GM12878 (cell line): ENCODE measurements around the gene OMG. TPM values are rescaled to one million over a fixed set of nuclear protein-coding genes. Genes with fewer than 3 reads are reported as not detected.

ENCODE experiments used
- ATAC-seq: fragments of 200-7000 bp; cut with Tn5 transposase; 3 replicates; pipeline ENCODE4 v1.9.1; 2020; ENCODE audit warnings: mild to moderate bottlenecking, moderate library complexity
- BruUV-seq: library from RNA; stranded (reverse); fragments of 400-500 nt; replicated peaks from 2 replicates; lab custom pipeline; 2021; lab: Mats Ljungman, UMichigan
- CTCF ChIA-PET: fragments of 300-600 bp; sonication (Branson Sonifier 250); formaldehyde crosslinking; extraction: SDS; loops from one replicate; lab custom pipeline; 2021; ENCODE audit warnings: inconsistent platforms; lab: Yijun Ruan, JAX
- POLR2A ChIA-PET: fragments of 350-600 bp; formaldehyde crosslinking; extraction: SDS; loops from one replicate; lab custom pipeline; 2021; ENCODE audit warnings: inconsistent platforms; lab: Charles Lee
- RAD21 ChIA-PET: fragments of 300-600 bp; sonication (Branson Sonifier 250); formaldehyde crosslinking; loops from one replicate; lab custom pipeline; 2023; ENCODE audit warnings: antibody characterized with exemption; ENCODE audit not compliant: unreplicated experiment; lab: Charles Lee
- SMC1A ChIA-PET: fragments of 300-600 bp; sonication (Branson Sonifier 250); formaldehyde crosslinking; loops from one replicate; lab custom pipeline; 2023; ENCODE audit not compliant: unreplicated experiment, uncharacterized antibody; lab: Charles Lee
- DNase-seq: peaks from one replicate; pipeline ENCODE4 v3.0.0-alpha.2; 2011; ENCODE audit warnings: low read depth, low spot score
- FAIRE-seq: peaks from 3 replicates; lab custom pipeline; 2011; peaks lifted over from hg19 to GRCh38; lab: Jason Lieb, UNC
- H2AFZ ChIP-seq: 2 replicates; pipeline ENCODE4 v1.6.0; 2011; ENCODE audit warnings: low read depth, low read length, control low read depth; ENCODE audit not compliant: control insufficient read depth
- H3K27ac ChIP-seq: 2 replicates; pipeline ENCODE4 v1.5.1; 2011; ENCODE audit warnings: control low read depth; ENCODE audit not compliant: control insufficient read depth, insufficient read depth
- H3K27me3 ChIP-seq, 2 experiments: replicated peaks in 1 of 2; 2 replicates each; pipeline versions ENCODE4 v1.6.0 to v1.6.1; 2011; ENCODE audit warnings: low read length in 1 of 2; ENCODE audit not compliant: control insufficient read depth in 2 of 2, insufficient read depth in 2 of 2
- H3K36me3 ChIP-seq, 2 experiments: 2 replicates each; pipeline ENCODE4 v1.5.1; 2011; ENCODE audit warnings: low read length in 1 of 2; ENCODE audit not compliant: control insufficient read depth in 2 of 2, insufficient read depth in 2 of 2
- H3K4me1 ChIP-seq: 2 replicates; pipeline ENCODE4 v1.6.1; 2011; ENCODE audit warnings: mild to moderate bottlenecking, low read length, moderate library complexity, mixed read lengths; ENCODE audit not compliant: control insufficient read depth, insufficient read depth
- H3K4me2 ChIP-seq: 2 replicates; pipeline ENCODE4 v1.6.0; 2011; ENCODE audit warnings: control low read depth; ENCODE audit not compliant: control insufficient read depth, insufficient read depth
- H3K4me3 ChIP-seq: fragments of 200-600 bp; sonication (generic); 2 replicates; pipeline ENCODE4 v1.5.1; 2016
- H3K79me2 ChIP-seq: 2 replicates; pipeline ENCODE4 v1.6.0; 2011; ENCODE audit warnings: low read length; ENCODE audit not compliant: control insufficient read depth, insufficient read depth
- H3K9ac ChIP-seq: 2 replicates; pipeline ENCODE4 v1.8.0; 2011; ENCODE audit warnings: low read length, control low read depth, mixed read lengths; ENCODE audit not compliant: control insufficient read depth, insufficient read depth
- H3K9me3 ChIP-seq: replicated peaks from 3 replicates; pipeline ENCODE4 v1.5.1; 2011; ENCODE audit warnings: mild to moderate bottlenecking, low read length; ENCODE audit not compliant: control insufficient read depth, insufficient read depth
- H4K20me1 ChIP-seq: 2 replicates; pipeline ENCODE4 v1.6.0; 2011; ENCODE audit not compliant: control insufficient read depth, insufficient read depth
- LARP7 ChIP-seq: fragments of 450-650 bp; IDR thresholded peaks from 2 replicates; pipeline ENCODE4 v1.6.1; 2017; ENCODE audit warnings: mild to moderate bottlenecking
- POU2F2 ChIP-seq: IDR thresholded peaks from 3 replicates; pipeline ENCODE4 v1.6.1; 2011; ENCODE audit warnings: low read depth, mild to moderate bottlenecking, low read length, borderline replicate concordance
- RAD51 ChIP-seq: fragments of 450-650 bp; IDR thresholded peaks from 2 replicates; pipeline ENCODE4 v1.6.1; 2016; ENCODE audit warnings: moderate library complexity, mild to moderate bottlenecking, inconsistent platforms
- RUNX3 ChIP-seq: IDR thresholded peaks from 2 replicates; pipeline ENCODE4 v1.6.1; 2012; ENCODE audit warnings: low read length, inconsistent platforms
- ZNF687 ChIP-seq: fragments of 450-650 bp; IDR thresholded peaks from 2 replicates; pipeline ENCODE4 v1.6.1; 2017; ENCODE audit warnings: mild to moderate bottlenecking, moderate library complexity
- WGBS: methylation state at CpG from one replicate; pipeline ENCODE4 v1.1.6; 2016; ENCODE audit warnings: low lambda C conversion rate; ENCODE audit not compliant: insufficient replicate concordance, insufficient coverage; ENCODE audit errors: missing lambda C conversion rate; 5-methylcytosine and 5-hydroxymethylcytosine counted together
- in situ Hi-C: fragments of 300-500 bp; cut with MboI; formaldehyde crosslinking; loops from 9 replicates; pipeline ENCODE4 v1.14.3; 2018; ENCODE audit warnings: mixed read lengths
- intact Hi-C: fragments of 100-400 bp; cut with micrococcal nuclease; formaldehyde crosslinking; loops from one replicate; pipeline ENCODE4 v1.14.2; 2022; ENCODE audit not compliant: unreplicated experiment
- polyA plus RNA-seq, 11 experiments: library from polyadenylated mRNA; depleted of rRNA in 4 of 11; unstranded in 6 of 11; stranded (reverse) in 5 of 11; fragments of >200 nt; fragmentation: Nextera tagmentation in 4 of 11; fragmentation: Illumina TruSeq in 1 of 11; extraction: Ambion mirVana in 4 of 11; extraction: Trizol in 1 of 11; gene quantifications; 1 replicate in 1 of 11; 2 replicates in 10 of 11; pipeline versions ENCODE4 v1.2.1 to v1.2.3, GENCODE V29; 2011 to 2016; ENCODE audit warnings: inconsistent platforms in 2 of 11, missing spikeins in 2 of 11, low read depth in 1 of 11
- total RNA-seq, 4 experiments: library from RNA; depleted of rRNA in 3 of 4; stranded (reverse); fragments of >200 nt in 3 of 4; fragmentation: Illumina TruSeq in 1 of 4; extraction: Trizol in 1 of 4; gene quantifications; 2 replicates each; pipeline versions ENCODE4 v1.2.1 to v1.2.3, GENCODE V29; 2013 to 2021

OMG gene
- total and polyA plus RNA-seq, 10 of the 15 experiments (the other 5 are each of a cell fraction or from before 2014, with no cell fraction given), result 0.09 to 0.96 (median 0.26) TPM

- TF ChIP-seq ZNF687, result no peak
These were observed 36.9 kb downstream of the OMG start (continued) for GRCh38 chr17:31260151-31260550.

GRCh38 chr17:31256936-31257335 is 40.1 kb downstream of the OMG start:
- H3K79me2 ChIP-seq, result no peaks in the 10 kb centered on the region
- POLR2A ChIA-PET, result interaction anchor here (0.6 kb wide), 1 partner anchor 60 kb away, joined by 3 read pairs; no protein-coding TSS in a partner anchor
- CTCF ChIA-PET, result interaction anchor here (0.8 to 2.4 kb wide), 4 partner anchors 9 to 115 kb away, joined by 3 to 15 read pairs (median 6); no protein-coding TSS in a partner anchor
- H3K9ac ChIP-seq, result no peak overlapping the region
- no peak overlapping the region for H3K4me3 ChIP-seq
- H3K27ac ChIP-seq, result 0 out of 2 replicates have a peak overlapping the region, but pooled peaks have one; percentile 22
- H4K20me1 ChIP-seq, result no peaks in the 10 kb centered on the region
- 88% methylated on average over 3 of the region's 3 CpGs for WGBS
- DNase-seq (no peak), ATAC-seq (no peak), FAIRE-seq (no peak)
- H3K4me1 ChIP-seq, result peaks cover 16% of the 10 kb centered on the region; the same call in 1 of the 2 replicates
- RAD21 ChIA-PET, result no interaction called here
- no peaks in the 10 kb centered on the region for H3K27me3 ChIP-seq
- intact Hi-C loops (no loop called here), in situ Hi-C loops (no loop called here)
- TF ChIP-seq RAD51 (no peak), POU2F2 (no peak), RUNX3 (no peak), LARP7 (no peak)
- no peaks in the 10 kb centered on the region for H3K9me3 ChIP-seq
- H3K4me2 ChIP-seq, result no peak overlapping the region; the same call in 1 of the 2 replicates
- H3K36me3 ChIP-seq, result no peaks in the 10 kb centered on the region
- BruUV-seq, result no TSS peak
- SMC1A ChIA-PET, result interaction anchor here (0.6 to 1.5 kb wide), 11 partner anchors 8 to 618 kb away, joined by 3 to 4 read pairs (median 3); no protein-coding TSS in a partner anchor
- no peak overlapping the region for H2AFZ ChIP-seq
